Sigmoid colon (tissue), 4 donors: ENCODE results near the gene KCNJ10.

Source experiments
- POLR2A ChIP-seq, 2 donors: fragments of 450-650 bp; IDR thresholded peaks; one replicate each; pipeline ENCODE4 v1.6.1; 2016; ENCODE audit warnings: antibody characterized with exemption in 2 of 2, mild to moderate bottlenecking in 2 of 2, moderate library complexity in 2 of 2
- POLR2AphosphoS5 ChIP-seq, 4 donors: sonication (generic); formaldehyde crosslinking; IDR thresholded peaks; one replicate each; pipeline ENCODE4 v1.6.1; 2017; ENCODE audit warnings: antibody characterized with exemption in 4 of 4
- TF ChIP-seq, protein P1 (sequence below), 4 experiments: fragments of 450-650 bp in 3 of 4; fragments of 200-600 bp in 1 of 4; IDR thresholded peaks; one replicate each; pipeline ENCODE4 v1.5.1; 2016 to 2019; ENCODE audit warnings: antibody characterized with exemption in 4 of 4, mild to moderate bottlenecking in 3 of 4, moderate library complexity in 2 of 4

DNA sequence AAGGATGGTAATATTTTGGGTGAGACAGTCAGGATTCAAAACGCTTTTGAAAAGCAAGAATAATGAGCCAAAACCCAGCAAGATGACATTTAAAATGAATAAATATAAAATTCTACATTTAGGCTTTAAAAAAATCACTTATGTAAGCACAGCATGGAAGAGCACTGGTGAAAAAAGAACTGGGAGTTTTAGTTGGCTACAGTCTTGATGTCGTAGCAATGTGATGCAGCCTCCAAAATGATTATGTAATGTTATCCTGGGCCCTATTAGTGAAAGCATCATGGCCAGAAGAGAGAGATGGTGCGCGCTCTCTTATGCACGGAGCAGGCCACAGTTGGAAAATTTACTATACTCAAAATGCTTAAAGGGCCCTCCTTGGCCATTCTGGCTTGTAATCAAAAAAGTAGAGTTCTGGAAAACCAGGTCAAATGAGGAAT lies 16.5 kb upstream of the KCNJ10 start:
- TF ChIP-seq POLR2A (IDR thresholded peaks at IDR 0.05): no peak
- TF ChIP-seq, protein P1, sequence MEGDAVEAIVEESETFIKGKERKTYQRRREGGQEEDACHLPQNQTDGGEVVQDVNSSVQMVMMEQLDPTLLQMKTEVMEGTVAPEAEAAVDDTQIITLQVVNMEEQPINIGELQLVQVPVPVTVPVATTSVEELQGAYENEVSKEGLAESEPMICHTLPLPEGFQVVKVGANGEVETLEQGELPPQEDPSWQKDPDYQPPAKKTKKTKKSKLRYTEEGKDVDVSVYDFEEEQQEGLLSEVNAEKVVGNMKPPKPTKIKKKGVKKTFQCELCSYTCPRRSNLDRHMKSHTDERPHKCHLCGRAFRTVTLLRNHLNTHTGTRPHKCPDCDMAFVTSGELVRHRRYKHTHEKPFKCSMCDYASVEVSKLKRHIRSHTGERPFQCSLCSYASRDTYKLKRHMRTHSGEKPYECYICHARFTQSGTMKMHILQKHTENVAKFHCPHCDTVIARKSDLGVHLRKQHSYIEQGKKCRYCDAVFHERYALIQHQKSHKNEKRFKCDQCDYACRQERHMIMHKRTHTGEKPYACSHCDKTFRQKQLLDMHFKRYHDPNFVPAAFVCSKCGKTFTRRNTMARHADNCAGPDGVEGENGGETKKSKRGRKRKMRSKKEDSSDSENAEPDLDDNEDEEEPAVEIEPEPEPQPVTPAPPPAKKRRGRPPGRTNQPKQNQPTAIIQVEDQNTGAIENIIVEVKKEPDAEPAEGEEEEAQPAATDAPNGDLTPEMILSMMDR (IDR thresholded peaks at IDR 0.05): no peak
- TF ChIP-seq POLR2AphosphoS5 (IDR thresholded peaks at IDR 0.05): no peak
